Ascending aorta (tissue), 2 donors: ENCODE data around the gene CDK5R1. TPM values are rescaled to one million over a fixed set of nuclear protein-coding genes. Genes with fewer than 3 reads are reported as not detected.

Experiments used
- DNase-seq, 2 donors: peaks; one replicate each; pipeline ENCODE4 v3.0.0-alpha.2; 2019; ENCODE audit warnings: low spot score in 2 of 2
- H3K27ac ChIP-seq, 2 donors: fragments of 200-600 bp; sonication (generic); one replicate each; pipeline ENCODE4 v1.5.1; 2016 to 2017; ENCODE audit warnings: mild to moderate bottlenecking in 1 of 2
- H3K27me3 ChIP-seq: fragments of 200-600 bp; sonication (generic); one replicate; pipeline ENCODE4 v1.5.1; 2017
- H3K36me3 ChIP-seq, 2 donors: fragments of 200-600 bp; sonication (generic); one replicate each; pipeline ENCODE4 v1.5.1; 2016
- H3K4me1 ChIP-seq, 2 donors: fragments of 200-600 bp; sonication (generic); one replicate each; pipeline ENCODE4 v1.5.1; 2016 to 2017; ENCODE audit warnings: mild to moderate bottlenecking in 1 of 2
- H3K4me3 ChIP-seq, 2 donors: fragments of 200-600 bp; sonication (generic); one replicate each; pipeline ENCODE4 v1.5.1; 2016 to 2017; ENCODE audit warnings: mild to moderate bottlenecking in 1 of 2
- H3K9me3 ChIP-seq, 2 donors: fragments of 200-600 bp; sonication (generic); one replicate each; pipeline ENCODE4 v1.5.1; 2016
- intact Hi-C: fragments of 100-400 bp; cut with DNase I; formaldehyde crosslinking; loops from one replicate; pipeline ENCODE4 v1.15.1; 2023
- total RNA-seq: library from RNA; depleted of rRNA; stranded (reverse); fragments of >200 nt; gene quantifications from one replicate; pipeline ENCODE4 v1.1.0, GENCODE V29; 2016
- TF ChIP-seq, protein P1 (sequence below), 3 experiments: fragments of 200-600 bp in 2 of 3; fragments of 450-650 bp in 1 of 3; sonication (generic) in 2 of 3; IDR thresholded peaks; one replicate each; pipeline ENCODE4 v1.5.1; 2016 to 2019; ENCODE audit warnings: antibody characterized with exemption in 3 of 3, mild to moderate bottlenecking in 1 of 3, moderate library complexity in 1 of 3

The CDK5R1 gene
- total RNA-seq, 1 donor from 2014 or later, result not detected

DNA sequence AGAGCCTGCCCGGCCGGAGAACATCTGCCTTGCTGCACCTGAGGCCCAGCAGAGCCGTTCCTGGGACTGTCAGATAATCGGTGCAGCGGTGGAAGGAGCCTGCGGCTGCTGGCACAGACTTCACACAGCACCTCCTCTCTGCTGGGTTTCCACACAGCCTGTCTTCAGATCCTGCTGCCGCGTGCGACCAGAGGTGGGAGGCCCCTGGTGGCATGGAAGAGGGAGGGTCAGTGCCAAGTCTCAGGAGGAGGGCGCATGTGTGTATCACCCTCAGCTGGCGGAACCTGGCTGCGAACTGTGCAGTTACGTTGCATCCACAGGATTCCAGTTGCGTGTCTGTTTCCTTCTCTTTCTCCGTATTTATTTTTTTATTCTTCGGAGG is 3.3 kb downstream of the CDK5R1 start:
- Histone ChIP-seq H3K27ac (no peak overlapping the region), H3K27me3 (no peaks in the 10 kb centered on the region), H3K4me3 (no peak overlapping the region), H3K9me3 (no peaks in the 10 kb centered on the region), H3K4me1 (peaks cover 5 to 20% of the 10 kb centered on the region in 2 donors), H3K36me3 (peaks cover 18 to 24% of the 10 kb centered on the region in 2 donors)
- DNase-seq, result no peak
- TF ChIP-seq, protein P1, sequence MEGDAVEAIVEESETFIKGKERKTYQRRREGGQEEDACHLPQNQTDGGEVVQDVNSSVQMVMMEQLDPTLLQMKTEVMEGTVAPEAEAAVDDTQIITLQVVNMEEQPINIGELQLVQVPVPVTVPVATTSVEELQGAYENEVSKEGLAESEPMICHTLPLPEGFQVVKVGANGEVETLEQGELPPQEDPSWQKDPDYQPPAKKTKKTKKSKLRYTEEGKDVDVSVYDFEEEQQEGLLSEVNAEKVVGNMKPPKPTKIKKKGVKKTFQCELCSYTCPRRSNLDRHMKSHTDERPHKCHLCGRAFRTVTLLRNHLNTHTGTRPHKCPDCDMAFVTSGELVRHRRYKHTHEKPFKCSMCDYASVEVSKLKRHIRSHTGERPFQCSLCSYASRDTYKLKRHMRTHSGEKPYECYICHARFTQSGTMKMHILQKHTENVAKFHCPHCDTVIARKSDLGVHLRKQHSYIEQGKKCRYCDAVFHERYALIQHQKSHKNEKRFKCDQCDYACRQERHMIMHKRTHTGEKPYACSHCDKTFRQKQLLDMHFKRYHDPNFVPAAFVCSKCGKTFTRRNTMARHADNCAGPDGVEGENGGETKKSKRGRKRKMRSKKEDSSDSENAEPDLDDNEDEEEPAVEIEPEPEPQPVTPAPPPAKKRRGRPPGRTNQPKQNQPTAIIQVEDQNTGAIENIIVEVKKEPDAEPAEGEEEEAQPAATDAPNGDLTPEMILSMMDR (IDR thresholded peaks at IDR 0.05), result no peak
- intact Hi-C loops, result no loop called here

DNA sequence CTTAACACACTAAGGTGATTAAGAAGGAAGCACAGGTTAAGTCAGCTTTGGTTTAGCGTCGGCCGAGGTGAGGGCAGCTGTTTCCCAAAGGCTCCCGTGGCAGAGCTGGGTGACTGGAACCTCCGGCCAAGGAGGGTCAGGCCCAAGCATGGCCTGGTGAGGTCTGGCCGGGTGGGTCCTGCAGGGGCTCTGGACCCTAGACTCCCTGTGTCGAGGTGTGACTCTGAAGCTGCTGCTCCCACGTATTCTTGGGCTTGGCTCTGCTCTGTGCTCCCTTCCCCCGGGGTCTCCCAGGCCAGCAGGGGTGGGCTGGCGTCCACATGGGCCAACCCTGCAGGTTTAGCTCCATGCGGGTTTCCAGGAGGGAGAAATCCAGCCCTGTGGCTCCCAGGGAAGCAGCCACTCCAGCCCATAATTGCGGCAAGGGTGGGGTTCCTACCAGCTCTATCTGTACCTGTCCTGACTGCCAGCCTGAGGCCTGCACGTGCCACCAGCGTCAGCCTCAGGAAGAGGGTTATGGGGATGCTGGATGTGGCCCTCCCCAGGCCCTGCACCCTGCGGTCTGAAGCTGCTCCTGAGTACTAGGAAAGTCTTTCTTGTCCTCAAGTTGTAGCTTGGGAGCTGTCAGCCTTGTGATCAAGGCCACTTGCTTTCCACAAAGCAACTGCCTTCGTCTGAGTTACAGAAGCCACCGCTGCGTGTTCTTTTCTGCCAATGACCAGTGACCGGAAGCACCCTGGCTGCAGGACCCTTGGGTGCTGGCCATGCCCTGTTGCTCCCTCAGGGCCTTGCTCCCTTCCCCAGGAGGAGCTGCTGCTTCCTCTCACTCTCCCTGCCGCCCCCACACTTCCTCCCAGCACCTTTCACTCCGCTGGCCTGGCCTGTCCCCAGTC is 4.8 kb downstream of the CDK5R1 start:
- DNase-seq, result no peak

DNA sequence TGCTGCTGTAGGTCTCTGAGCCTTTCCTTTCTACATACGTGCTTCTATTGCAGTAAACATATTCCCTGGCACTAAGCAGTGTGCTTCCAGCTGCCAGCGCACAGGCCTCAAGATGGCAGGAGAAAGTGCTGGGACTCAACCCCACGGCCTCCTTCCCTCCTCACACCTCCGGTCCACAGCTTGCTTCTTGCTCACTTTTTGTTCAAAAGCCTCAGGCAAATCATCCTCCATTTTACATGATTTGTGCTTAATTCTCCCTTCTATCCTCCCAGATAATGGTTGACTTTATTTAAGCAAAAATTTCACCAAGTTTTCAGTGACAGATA is 5.4 kb downstream of the CDK5R1 start:
- H3K27me3 ChIP-seq, result no peaks in the 10 kb centered on the region
- peaks cover 18 to 24% of the 10 kb centered on the region in 2 donors for H3K36me3 ChIP-seq
- no peak overlapping the region for H3K27ac ChIP-seq
- H3K4me3 ChIP-seq, result no peak overlapping the region
- TF ChIP-seq, protein P1 (IDR thresholded peaks at IDR 0.05), result no peak
- peaks cover 16 to 35% of the 10 kb centered on the region in 2 donors for H3K4me1 ChIP-seq
- peak in 1 of 2 donors; percentile 34 for DNase-seq
- no peaks in the 10 kb centered on the region for H3K9me3 ChIP-seq
- intact Hi-C loops, result no loop called here

More for the DNA sequence above, 4.8 kb downstream of the CDK5R1 start:
- TF ChIP-seq, protein P1 (IDR thresholded peaks at IDR 0.05), result no peak
- no peaks in the 10 kb centered on the region for H3K27me3 ChIP-seq
- H3K4me1 ChIP-seq, result peaks cover 16 to 29% of the 10 kb centered on the region in 2 donors
- H3K4me3 ChIP-seq, result no peak overlapping the region
- intact Hi-C loops, result no loop called here
- no peaks in the 10 kb centered on the region for H3K9me3 ChIP-seq
- peaks cover 18 to 24% of the 10 kb centered on the region in 2 donors for H3K36me3 ChIP-seq
- no peak overlapping the region for H3K27ac ChIP-seq

DNA sequence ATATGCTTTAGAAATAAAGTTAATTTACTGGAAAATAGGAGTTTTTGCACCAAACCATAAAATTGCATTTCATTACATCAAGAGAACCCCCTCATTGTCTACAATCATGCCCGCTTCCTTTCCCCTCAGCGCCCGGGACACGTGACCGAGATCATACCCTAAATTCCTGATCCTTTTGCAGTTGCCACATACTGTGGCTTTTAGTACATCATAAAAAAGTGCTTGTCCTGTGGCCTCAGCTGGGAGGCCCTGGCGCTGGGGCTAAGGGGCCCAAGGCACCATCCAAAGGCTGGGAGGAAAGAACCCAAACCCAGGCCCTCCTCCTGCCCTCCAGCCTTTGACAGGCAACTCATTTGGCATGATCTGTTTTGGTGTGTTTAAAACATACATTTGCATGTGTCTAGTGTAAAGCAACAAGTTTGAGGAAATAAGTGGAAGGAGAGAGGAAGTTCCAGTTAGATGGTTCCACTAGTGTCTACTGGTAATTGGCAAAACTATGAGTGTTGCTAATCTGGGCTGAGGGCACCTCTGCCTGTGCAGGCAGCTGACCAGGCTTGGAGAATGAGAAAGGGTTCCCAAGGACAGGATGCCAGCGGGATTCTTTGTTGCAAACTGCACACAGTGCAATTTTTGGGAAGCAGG is 6.0 kb downstream of the CDK5R1 start:
- peaks cover 18 to 34% of the 10 kb centered on the region in 2 donors for H3K4me1 ChIP-seq
- no peaks in the 10 kb centered on the region for H3K9me3 ChIP-seq
- peak in 1 of 2 donors; percentile 47 for DNase-seq
- no peaks in the 10 kb centered on the region for H3K27me3 ChIP-seq
- intact Hi-C loops, result no loop called here
- TF ChIP-seq, protein P1 (IDR thresholded peaks at IDR 0.05), result no peak
- H3K4me3 ChIP-seq, result no peak overlapping the region
- H3K36me3 ChIP-seq, result peaks cover 18 to 24% of the 10 kb centered on the region in 2 donors
- no peak overlapping the region for H3K27ac ChIP-seq

DNA sequence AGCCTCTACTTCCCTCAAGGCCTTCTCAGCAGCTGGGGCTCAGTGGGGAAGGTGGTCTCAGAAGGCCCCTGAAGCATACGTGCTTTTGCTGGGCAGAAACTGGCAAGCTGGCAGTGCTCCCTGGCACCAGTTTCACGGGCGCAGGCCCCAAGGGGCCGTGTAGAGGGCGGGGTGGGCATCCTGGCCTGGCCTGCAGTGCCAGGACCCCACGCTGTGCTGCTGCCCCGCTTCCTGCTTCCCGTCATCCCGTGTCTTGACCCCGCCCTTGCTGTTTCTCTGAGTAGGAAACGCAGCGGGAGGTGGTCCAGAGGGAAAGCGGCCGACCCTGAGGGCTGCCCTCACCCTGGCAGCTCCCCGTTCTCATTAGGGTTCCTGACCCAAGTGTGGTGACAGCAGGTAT is 6.8 kb downstream of the CDK5R1 start:
- H3K4me1 ChIP-seq, result peaks cover 20 to 33% of the 10 kb centered on the region in 2 donors
- intact Hi-C loops, result no loop called here

More for the DNA sequence above, 6.8 kb downstream of the CDK5R1 start:
- no peak for DNase-seq
- TF ChIP-seq, protein P1 (IDR thresholded peaks at IDR 0.05), result no peak
- Histone ChIP-seq H3K9me3 (no peaks in the 10 kb centered on the region), H3K4me3 (no peak overlapping the region), H3K27ac (peak overlapping the region; percentile 11 to 67), H3K36me3 (peaks cover 18 to 24% of the 10 kb centered on the region in 2 donors), H3K27me3 (no peaks in the 10 kb centered on the region)
